H9 (cell line): ENCODE results near the gene TMEM31. TPM values are rescaled to one million over a fixed set of nuclear protein-coding genes. Genes with fewer than 3 reads are reported as not detected.

Source experiments
- DNase-seq: peaks from one replicate; pipeline ENCODE4 v3.0.0-alpha.2; 2017
- H2AFZ ChIP-seq: one replicate; pipeline ENCODE4 v1.6.1; 2013; ENCODE audit warnings: mild to moderate bottlenecking, low read length, control low read depth, moderate library complexity
- H2AK5ac ChIP-seq: 2 replicates; pipeline ENCODE4 v1.6.1; 2013; ENCODE audit warnings: low read length, control low read depth, mixed read lengths; ENCODE audit not compliant: insufficient read length
- H2BK120ac ChIP-seq: one replicate; pipeline ENCODE4 v1.6.1; 2013; ENCODE audit warnings: low read depth, mild to moderate bottlenecking, low read length, control low read depth, inconsistent platforms; ENCODE audit not compliant: poor library complexity, severe bottlenecking
- H2BK12ac ChIP-seq: 2 replicates; pipeline ENCODE4 v1.6.1; 2013; ENCODE audit warnings: low read length, control low read depth, mixed read lengths, low read depth; ENCODE audit not compliant: insufficient read length
- H2BK15ac ChIP-seq: 2 replicates; pipeline ENCODE4 v1.6.1; 2013; ENCODE audit warnings: low read depth, low read length, control low read depth
- H2BK20ac ChIP-seq: one replicate; pipeline ENCODE4 v1.6.1; 2013; ENCODE audit warnings: low read depth, mild to moderate bottlenecking, low read length, control low read depth, inconsistent platforms; ENCODE audit not compliant: poor library complexity, severe bottlenecking
- H2BK5ac ChIP-seq: 2 replicates; pipeline ENCODE4 v1.6.1; 2013; ENCODE audit warnings: low read length, control low read depth, mixed read lengths; ENCODE audit not compliant: insufficient read length
- H3K14ac ChIP-seq: 2 replicates; pipeline ENCODE4 v1.6.1; 2013; ENCODE audit warnings: low read length, control low read depth; ENCODE audit not compliant: insufficient read depth
- H3K18ac ChIP-seq: 2 replicates; pipeline ENCODE4 v1.6.1; 2013; ENCODE audit warnings: low read depth, mild to moderate bottlenecking, mixed read lengths, low read length, control low read depth; ENCODE audit not compliant: insufficient read length
- H3K23ac ChIP-seq: 2 replicates; pipeline ENCODE4 v1.6.1; 2013; ENCODE audit warnings: low read length, control low read depth, mixed read lengths, low read depth; ENCODE audit not compliant: insufficient read length
- H3K23me2 ChIP-seq: 2 replicates; pipeline ENCODE4 v1.6.1; 2013; ENCODE audit warnings: low read depth, mild to moderate bottlenecking, mixed read lengths, low read length, control low read depth; ENCODE audit not compliant: insufficient read length, poor library complexity, severe bottlenecking
- H3K27ac ChIP-seq: 2 replicates; pipeline ENCODE4 v1.5.1; 2013; ENCODE audit warnings: low read length, control low read depth, mixed read lengths, low read depth; ENCODE audit not compliant: insufficient read length
- H3K27me3 ChIP-seq: 2 replicates; pipeline ENCODE4 v1.6.1; 2013; ENCODE audit warnings: low read length, control low read depth, inconsistent platforms; ENCODE audit not compliant: insufficient read depth
- H3K4ac ChIP-seq: 2 replicates; pipeline ENCODE4 v1.6.1; 2013; ENCODE audit warnings: low read depth, mild to moderate bottlenecking, control low read depth, inconsistent platforms, low read length, moderate library complexity
- H3K4me1 ChIP-seq: 2 replicates; pipeline ENCODE4 v1.6.1; 2013; ENCODE audit warnings: low read length, control low read depth, inconsistent platforms; ENCODE audit not compliant: insufficient read depth
- H3K4me2 ChIP-seq: 2 replicates; pipeline ENCODE4 v1.6.1; 2013; ENCODE audit warnings: low read length, control low read depth, mixed read lengths; ENCODE audit not compliant: insufficient read length, insufficient read depth
- H3K56ac ChIP-seq: 2 replicates; pipeline ENCODE4 v1.6.1; 2013; ENCODE audit warnings: low read depth, mild to moderate bottlenecking, mixed read lengths, low read length, control low read depth; ENCODE audit not compliant: insufficient read length
- H3K79me1 ChIP-seq: 2 replicates; pipeline ENCODE4 v1.6.1; 2013; ENCODE audit warnings: low read depth, mild to moderate bottlenecking, moderate library complexity, low read length, control low read depth, inconsistent platforms; ENCODE audit not compliant: insufficient read depth, poor library complexity, severe bottlenecking
- H3K79me2 ChIP-seq: 2 replicates; pipeline ENCODE4 v1.6.1; 2013; ENCODE audit warnings: low read length, control low read depth, inconsistent platforms; ENCODE audit not compliant: insufficient read depth
- H3K9ac ChIP-seq: 2 replicates; pipeline ENCODE4 v1.6.1; 2013; ENCODE audit warnings: low read length, control low read depth, mixed read lengths; ENCODE audit not compliant: insufficient read length; ENCODE audit errors: extremely low read depth
- H3K9me3 ChIP-seq: one replicate; pipeline ENCODE4 v1.6.1; 2013; ENCODE audit warnings: low read depth, low read length, inconsistent platforms; ENCODE audit not compliant: control insufficient read depth
- H3T11ph ChIP-seq: one replicate; pipeline ENCODE4 v1.6.1; 2013; ENCODE audit warnings: mild to moderate bottlenecking, low read length, control low read depth, inconsistent platforms
- H4K20me1 ChIP-seq: one replicate; pipeline ENCODE4 v1.6.1; 2013; ENCODE audit not compliant: control insufficient read depth, insufficient read length, insufficient read depth
- H4K5ac ChIP-seq: 2 replicates; pipeline ENCODE4 v1.6.1; 2013; ENCODE audit warnings: low read depth, mild to moderate bottlenecking, mixed read lengths, low read length, control low read depth; ENCODE audit not compliant: insufficient read length
- H4K8ac ChIP-seq: replicated peaks from 2 replicates; pipeline ENCODE4 v1.6.1; 2013; ENCODE audit warnings: low read length, control low read depth, mixed read lengths, low read depth; ENCODE audit not compliant: insufficient read length
- H4K91ac ChIP-seq: 2 replicates; pipeline ENCODE4 v1.6.1; 2013; ENCODE audit warnings: low read depth, mild to moderate bottlenecking, moderate library complexity, mixed read lengths, low read length, control low read depth; ENCODE audit not compliant: insufficient read length
- H3K27ac Mint-ChIP-seq, 3 experiments: 2 replicates in 2 of 3; 3 replicates in 1 of 3; pipeline ENCODE4 v1.8.0; 2020 to 2021; ENCODE audit warnings: mixed read lengths in 3 of 3, mild to moderate bottlenecking in 1 of 3, moderate library complexity in 1 of 3
- H3K27me3 Mint-ChIP-seq: 2 replicates; pipeline ENCODE4 v1.8.0; 2021; ENCODE audit warnings: low read depth, mild to moderate bottlenecking, moderate library complexity, mixed read lengths
- H3K36me3 Mint-ChIP-seq, 3 experiments: 2 replicates in 2 of 3; 3 replicates in 1 of 3; pipeline ENCODE4 v1.8.0; 2020 to 2021; ENCODE audit warnings: low read depth in 3 of 3, mixed read lengths in 3 of 3; ENCODE audit not compliant: insufficient read depth in 1 of 3
- H3K4me1 Mint-ChIP-seq, 2 experiments: 2 replicates each; pipeline ENCODE4 v1.8.0; 2020; ENCODE audit warnings: mixed read lengths in 2 of 2
- H3K4me3 Mint-ChIP-seq, 2 experiments: 2 replicates in 1 of 2; 3 replicates in 1 of 2; pipeline ENCODE4 v1.8.0; 2020 to 2021; ENCODE audit warnings: mild to moderate bottlenecking in 2 of 2, mixed read lengths in 2 of 2, moderate library complexity in 1 of 2
- H3K9me3 Mint-ChIP-seq, 2 experiments: 2 replicates in 1 of 2; 3 replicates in 1 of 2; pipeline ENCODE4 v1.8.0; 2020; ENCODE audit warnings: mild to moderate bottlenecking in 2 of 2, mixed read lengths in 2 of 2, moderate library complexity in 1 of 2
- CTCF ChIP-seq: fragments of 200-600 bp; sonication (generic); conservative IDR thresholded peaks from 3 replicates; pipeline ENCODE4 v1.8.0; 2021; ENCODE audit warnings: antibody characterized with exemption, mild to moderate bottlenecking
- WGBS: extraction: QIAGEN DNeasy Blood & Tissue Kit; methylation state at CpG from one replicate; pipeline ENCODE4 v1.1.7; 2013; ENCODE audit warnings: missing lambda C conversion rate, low lambda C conversion rate, mixed read lengths; ENCODE audit not compliant: insufficient read length; ENCODE audit errors: extremely low coverage; 5-methylcytosine and 5-hydroxymethylcytosine counted together
- total RNA-seq: library from RNA; stranded (reverse); gene quantifications from 2 replicates; pipeline ENCODE4 v1.2.1, GENCODE V29; 2021

TMEM31 gene
- total RNA-seq, 1 experiment from 2014 or later: 0.55 TPM

- Mint-ChIP-seq H3K4me3 (peak overlapping the region; percentile 19 to 93; a peak in 3 of 5 replicates), H3K9me3 (peaks cover 0 to 38% of the 10 kb centered on the region in 2 experiments; a peak in 2 of 5 replicates), H3K36me3 (peaks cover 51 to 59% (median 52%) of the 10 kb centered on the region in 3 experiments), H3K27ac (peak overlapping the region; percentile 8 to 71 (median 68); a peak in 6 of 7 replicates), H3K4me1 (peaks cover 34 to 51% of the 10 kb centered on the region in 2 experiments), H3K27me3 (no peaks in the 10 kb centered on the region; the same call in 1 of the 2 replicates)
- Histone ChIP-seq H3K9ac (no peak overlapping the region), H2BK12ac (no peak overlapping the region), H3K23ac (no peak overlapping the region), H3K79me2 (peaks cover 44% of the 10 kb centered on the region; the same call in 1 of the 2 replicates), H2AFZ (no peak overlapping the region), H4K5ac (no peak overlapping the region), H3K18ac (no peak overlapping the region), H3K4ac (no peak overlapping the region), H3K9me3 (no peaks in the 10 kb centered on the region), H3T11ph (no peak overlapping the region), H4K8ac (no peak overlapping the region), H2BK5ac (no peak overlapping the region), H2AK5ac (no peak overlapping the region), H3K4me1 (0 out of 2 replicates have a peak, but pooled peaks cover 3% of the 10 kb centered on the region), H3K56ac (no peak overlapping the region), H2BK120ac (no peak overlapping the region), H2BK20ac (no peak overlapping the region), H4K91ac (no peak overlapping the region), H3K14ac (no peak overlapping the region), H3K27ac (no peak overlapping the region), H3K79me1 (no peaks in the 10 kb centered on the region), H3K23me2 (peaks cover 9% of the 10 kb centered on the region), H2BK15ac (no peak overlapping the region), H3K4me2 (peak overlapping the region; percentile 82), H4K20me1 (no peaks in the 10 kb centered on the region), H3K27me3 (no peaks in the 10 kb centered on the region)
- TF ChIP-seq CTCF: no peak
- no CpG with 5 or more reads among the region's 2 CpGs for WGBS
- no peak for DNase-seq
These were observed 36.5 kb downstream of the TMEM31 start for GRCh38 chrX:103747163-103747562.
